Measurements from ENCODE around the gene GANC. TPM values are rescaled to one million over a fixed set of nuclear protein-coding genes. Genes with fewer than 3 reads are reported as not detected.

The GANC gene
- total and polyA plus RNA-seq, 9 of the 15 experiments (the other 6 are each of a cell fraction or from before 2014, with no cell fraction given), result 10.9 to 19.0 (median 14.5) TPM

- Histone ChIP-seq H2AFZ (ENCODE audit: low read depth, low read length) (no peak overlapping the region), H4K20me1 (replicated peaks; ENCODE audit: control insufficient read depth, insufficient read depth, low read length) (no peaks in the 10 kb centered on the region), H3K27ac (ENCODE audit: extremely low read depth, low read depth, low read length) (no peak overlapping the region), H3K27me3 (ENCODE audit: control insufficient read depth in 2 of 2, insufficient read depth in 2 of 2, low read length in 2 of 2) (peaks cover 0 to 4% of the 10 kb centered on the region in 2 experiments; a peak in 1 of 5 replicates), H3K9me3 (replicated peaks; ENCODE audit: control insufficient read depth, insufficient read depth, low read depth, low read length) (no peaks in the 10 kb centered on the region), H3K9ac (ENCODE audit: insufficient read depth in 1 of 2, low read depth in 2 of 2, low read length in 2 of 2) (no peak overlapping the region), H3K36me3 (ENCODE audit: control insufficient read depth, insufficient read depth, low read length) (no peaks in the 10 kb centered on the region), H3K4me1 (replicated peaks in 1 of 2; ENCODE audit: control insufficient read depth in 2 of 2, insufficient read depth in 2 of 2, low read length in 2 of 2) (0 out of 5 replicates have a peak, but pooled peaks cover 0 to 2% of the 10 kb centered on the region in 2 experiments), H3K9me1 (ENCODE audit: control insufficient read depth, insufficient read depth, low read length) (no peaks in the 10 kb centered on the region), H3K4me3 (no peak overlapping the region), H3K4me2 (ENCODE audit: insufficient read depth, low read length) (no peak overlapping the region), H3K79me2 (ENCODE audit: control insufficient read depth, insufficient read depth, low read length) (no peaks in the 10 kb centered on the region)
- DNase-seq (ENCODE audit: extremely low read depth in 1 of 4, low spot score in 3 of 4) (no peak), FAIRE-seq (no peak), ATAC-seq (no peak)
- WGBS (ENCODE audit: insufficient coverage, low coverage, missing lambda C conversion rate), result 31% methylated on average over 6 of the region's 6 CpGs
- in situ Hi-C loops (cut with MboI) (no loop called here), intact Hi-C loops (cut with micrococcal nuclease) (no loop called here)
- POLR2A ChIA-PET, result interaction anchor here (1.3 kb wide), 1 partner anchor 9 kb away, joined by 4 read pairs; no protein-coding TSS in a partner anchor
- TF ChIP-seq ERF (CRISPR knock-in tag; IDR thresholded peaks at IDR 0.05), result no peak
- TF ChIP-seq RBM15 (IDR thresholded peaks at IDR 0.05; ENCODE audit: insufficient read depth, low read length), result no peak
- TF ChIP-seq ZNF699 (CRISPR knock-in tag; IDR thresholded peaks at IDR 0.05; ENCODE audit: insufficient replicate concordance), result no peak
- TF ChIP-seq ZNF121 (CRISPR knock-in tag; conservative IDR thresholded peaks at IDR 0.05), result no peak
- no peak for TF ChIP-seq SOX6 (IDR thresholded peaks at IDR 0.05)
- TF ChIP-seq GABPB1 (CRISPR knock-in tag; IDR thresholded peaks at IDR 0.05), result no peak
- no peak for TF ChIP-seq KLF10 (CRISPR knock-in tag; IDR thresholded peaks at IDR 0.05)
- no peak for TF ChIP-seq MYC (IDR thresholded peaks at IDR 0.05; ENCODE audit: low read depth, low read length)
- TF ChIP-seq MYC (CRISPR knock-in tag; IDR thresholded peaks at IDR 0.05; ENCODE audit: borderline replicate concordance, low read depth), result no peak
- TF ChIP-seq DIDO1 (tag; IDR thresholded peaks at IDR 0.05; ENCODE audit: low read depth), result no peak
- TF ChIP-seq ZBTB49 (CRISPR knock-in tag; IDR thresholded peaks at IDR 0.05; ENCODE audit: borderline replicate concordance), result no peak
- no peak for TF ChIP-seq ZNF174 (CRISPR knock-in tag; IDR thresholded peaks at IDR 0.05)
- TF ChIP-seq XRCC5 (IDR thresholded peaks at IDR 0.05; ENCODE audit: low read depth, low read length), result no peak
- TF ChIP-seq, protein P1, sequence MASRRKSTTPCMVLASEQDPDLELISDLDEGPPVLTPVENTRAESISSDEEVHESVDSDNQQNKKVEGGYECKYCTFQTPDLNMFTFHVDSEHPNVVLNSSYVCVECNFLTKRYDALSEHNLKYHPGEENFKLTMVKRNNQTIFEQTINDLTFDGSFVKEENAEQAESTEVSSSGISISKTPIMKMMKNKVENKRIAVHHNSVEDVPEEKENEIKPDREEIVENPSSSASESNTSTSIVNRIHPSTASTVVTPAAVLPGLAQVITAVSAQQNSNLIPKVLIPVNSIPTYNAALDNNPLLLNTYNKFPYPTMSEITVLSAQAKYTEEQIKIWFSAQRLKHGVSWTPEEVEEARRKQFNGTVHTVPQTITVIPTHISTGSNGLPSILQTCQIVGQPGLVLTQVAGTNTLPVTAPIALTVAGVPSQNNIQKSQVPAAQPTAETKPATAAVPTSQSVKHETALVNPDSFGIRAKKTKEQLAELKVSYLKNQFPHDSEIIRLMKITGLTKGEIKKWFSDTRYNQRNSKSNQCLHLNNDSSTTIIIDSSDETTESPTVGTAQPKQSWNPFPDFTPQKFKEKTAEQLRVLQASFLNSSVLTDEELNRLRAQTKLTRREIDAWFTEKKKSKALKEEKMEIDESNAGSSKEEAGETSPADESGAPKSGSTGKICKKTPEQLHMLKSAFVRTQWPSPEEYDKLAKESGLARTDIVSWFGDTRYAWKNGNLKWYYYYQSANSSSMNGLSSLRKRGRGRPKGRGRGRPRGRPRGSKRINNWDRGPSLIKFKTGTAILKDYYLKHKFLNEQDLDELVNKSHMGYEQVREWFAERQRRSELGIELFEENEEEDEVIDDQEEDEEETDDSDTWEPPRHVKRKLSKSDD (conservative IDR thresholded peaks at IDR 0.05; ENCODE audit: low read length), result no peak
- CTCF ChIA-PET (ENCODE audit: low intra/inter-chr PET ratio), result no interaction called here
- BruUV-seq (replicated peaks), result no TSS peak
Observed at GRCh38 chr15:42353061-42353460, 80.1 kb downstream of the GANC start.
